Measurements from ENCODE around the gene SHANK1.
"Not testable (repeated sequence)": the region's sequence is repeated elsewhere in the genome, so short reads cannot be mapped to it uniquely, and the experiment has no call there.

Gene SHANK1

DNA sequence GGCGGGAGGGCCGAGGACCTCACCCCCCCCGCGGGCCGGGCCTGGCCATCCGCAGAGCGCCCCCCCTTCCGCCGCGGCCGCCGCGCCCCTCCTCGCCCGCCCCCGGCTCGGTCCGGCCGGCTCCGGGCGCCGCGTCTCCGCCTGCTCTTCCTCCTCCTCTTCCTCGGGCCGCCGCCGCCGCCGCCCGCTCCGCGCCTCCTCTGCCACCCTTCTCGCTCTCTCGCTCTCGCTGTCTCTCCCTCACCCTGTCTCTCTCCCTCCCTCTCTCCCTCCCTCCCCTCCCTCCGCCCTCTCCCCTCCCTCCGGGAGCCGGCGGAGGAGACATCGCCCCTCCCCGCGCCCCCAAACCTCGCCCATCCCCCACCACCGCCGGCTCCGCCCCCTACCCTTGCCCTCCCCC, at the start of gene SHANK1:
Gene SHANK1, minus strand, starts transcription at position 237 of the 400 bp plus-strand sequence. CDS start 2,883 bp downstream, outside the sequence.
- no peak for DNase-seq

DNA sequence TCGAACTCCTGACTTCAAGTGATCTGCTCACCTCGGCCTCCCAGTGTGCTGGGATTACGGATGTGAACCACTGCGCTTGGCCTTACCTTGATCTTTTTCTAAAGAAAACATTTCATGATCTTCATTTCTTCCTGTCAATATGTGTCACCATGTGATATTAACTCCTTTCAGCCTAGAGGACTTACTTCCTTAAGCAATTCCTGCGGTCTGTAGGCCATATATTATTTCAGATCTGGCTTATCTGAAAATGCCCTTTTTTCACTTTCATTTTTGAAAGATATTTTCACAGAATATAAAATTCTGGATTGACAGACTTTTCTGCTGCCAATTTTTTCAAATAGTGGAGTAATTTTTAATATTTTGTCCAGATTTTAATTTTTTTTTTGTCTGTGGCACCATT, 48.7 kb upstream of the SHANK1 start:
- DNase-seq = no peak

DNA sequence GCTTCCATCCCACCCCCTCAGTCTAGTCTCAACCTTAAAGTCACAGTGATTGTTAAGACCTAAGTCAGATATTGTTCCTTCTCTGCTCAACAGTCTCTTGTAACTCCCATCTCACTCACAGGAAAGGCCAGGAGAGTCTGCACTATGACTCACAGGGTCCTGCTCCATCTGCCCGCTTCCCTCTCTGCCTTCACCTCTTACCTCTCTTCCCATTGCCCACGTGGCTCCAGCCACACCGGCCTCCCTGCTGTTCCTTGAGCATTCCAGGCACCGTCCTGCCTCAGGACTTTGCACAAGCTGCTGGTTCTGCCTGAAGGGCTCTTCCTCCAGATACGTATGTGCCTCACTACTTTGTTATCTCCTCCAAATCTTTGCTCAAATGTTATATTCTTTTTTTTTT, 47.7 kb upstream of the SHANK1 start:
- DNase-seq = not testable (repeated sequence)

DNA sequence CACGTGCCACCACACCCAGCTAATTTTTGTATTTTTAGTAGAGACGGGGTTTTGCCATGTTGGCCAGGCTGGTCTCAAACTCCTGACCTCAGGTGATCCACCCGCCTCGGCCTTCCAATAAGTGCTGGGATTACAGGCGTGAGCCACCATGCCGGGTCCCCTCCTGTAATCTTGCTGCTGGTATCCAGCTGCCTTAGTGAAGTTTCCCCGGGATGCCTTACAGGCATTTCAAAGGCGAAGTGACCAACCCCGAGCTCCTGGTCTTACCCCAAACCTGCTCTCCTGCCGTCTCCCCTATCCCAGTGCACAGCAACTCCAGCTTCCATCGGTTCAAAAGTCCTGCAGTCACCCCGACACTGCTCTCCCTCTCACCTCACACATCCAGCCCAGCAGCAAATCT, 47.1 kb upstream of the SHANK1 start:
- not testable (repeated sequence) for DNase-seq

DNA sequence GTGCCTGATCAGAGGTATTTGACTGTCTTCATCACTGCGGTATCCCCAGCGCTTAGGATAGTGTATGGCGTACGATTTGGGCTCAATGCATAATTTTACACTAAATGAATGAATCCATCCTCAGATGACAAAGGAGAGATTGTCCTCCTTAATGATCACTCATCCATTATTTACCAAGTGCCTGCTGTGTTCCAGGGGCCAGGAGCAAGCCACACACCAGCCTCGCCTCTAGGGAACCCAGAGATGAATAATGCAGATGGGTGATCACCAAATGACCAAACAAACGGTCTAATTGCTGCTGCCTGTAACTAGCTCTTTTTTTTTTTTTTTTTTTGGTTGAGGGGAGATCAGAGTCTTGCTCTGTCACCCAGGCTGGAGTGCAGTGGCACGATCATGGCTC, 44.8 kb upstream of the SHANK1 start:
- DNase-seq = no peak

DNA sequence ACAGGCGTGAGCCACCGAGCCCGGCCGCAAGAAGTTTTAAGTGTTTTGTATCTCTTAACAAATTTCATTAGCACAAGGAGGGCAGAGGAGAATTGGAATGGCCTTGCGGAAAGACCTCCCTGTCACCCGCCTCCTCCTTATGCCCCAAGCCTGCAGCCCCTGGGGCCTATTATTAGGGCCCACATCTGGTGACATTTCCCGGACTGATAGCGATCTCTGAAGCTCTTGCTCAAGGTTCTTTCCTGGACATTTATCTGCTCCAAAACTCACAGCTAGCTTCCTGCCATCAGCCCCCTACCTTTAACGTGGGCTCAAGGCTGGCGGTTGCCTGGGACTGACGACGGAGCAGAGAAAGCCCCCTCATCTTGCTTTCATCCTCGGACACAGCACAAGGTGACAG, 43.9 kb upstream of the SHANK1 start:
- DNase-seq = not testable (repeated sequence)

DNA sequence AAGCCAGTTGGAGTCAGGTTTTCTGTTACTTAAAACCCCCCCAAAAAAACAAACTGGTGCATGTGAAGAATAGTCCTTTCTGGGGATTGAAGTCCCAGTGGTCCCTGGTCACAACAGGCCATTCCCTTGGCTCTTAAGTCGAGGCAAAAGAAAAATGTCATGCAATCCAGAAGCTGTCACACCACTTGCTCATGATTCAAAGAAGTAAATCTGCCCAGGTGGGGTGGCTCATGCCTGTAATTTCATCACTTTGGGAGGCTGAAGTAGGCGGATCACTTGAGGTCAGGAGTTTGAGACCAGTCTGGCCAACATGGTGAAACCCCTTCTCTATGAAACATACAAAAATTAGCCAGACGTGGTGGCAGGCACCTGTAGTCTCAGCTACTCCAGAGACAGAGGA, 41.9 kb upstream of the SHANK1 start:
- DNase-seq = not testable (repeated sequence)

DNA sequence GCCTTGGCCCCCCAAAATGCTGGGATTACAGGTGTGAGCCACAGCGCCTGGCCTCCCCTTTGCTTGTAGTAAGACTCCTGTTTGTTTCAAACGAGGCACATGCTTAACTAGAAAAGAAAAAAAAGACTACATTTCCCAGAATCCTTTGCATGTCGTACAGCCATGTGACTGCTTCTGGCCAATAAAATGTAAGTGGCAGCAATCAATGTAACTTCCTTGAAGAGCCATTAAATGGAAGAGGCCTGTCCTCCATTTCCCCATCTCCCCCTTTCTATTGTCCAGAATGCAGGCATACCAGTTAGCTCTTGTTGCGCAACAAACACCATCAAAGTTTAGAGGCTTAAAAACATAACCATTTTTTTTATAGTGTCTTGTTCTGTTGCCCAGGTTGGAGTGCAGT, 40.3 kb upstream of the SHANK1 start:
- DNase-seq = no peak

DNA sequence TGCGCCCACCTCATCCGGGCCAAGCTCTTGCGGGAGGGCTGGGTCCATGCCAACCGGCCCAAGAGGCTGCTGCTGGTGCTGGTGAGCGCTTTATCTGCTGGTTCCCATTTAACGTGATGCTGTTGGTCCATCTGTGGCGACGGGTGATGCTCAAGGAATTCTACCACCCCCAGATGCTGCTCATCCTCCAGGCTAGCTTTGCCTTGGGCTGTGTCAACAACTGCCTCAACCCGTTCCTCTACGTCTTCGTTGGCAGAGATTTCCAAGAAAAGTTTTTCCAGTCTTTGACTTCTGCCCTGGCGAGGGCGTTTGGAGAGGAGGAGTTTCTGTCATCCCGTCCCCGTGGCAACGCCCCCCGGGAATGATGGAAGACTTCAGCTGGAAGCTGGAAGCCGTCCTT, 39.5 kb upstream of the SHANK1 start:
- DNase-seq = not testable (repeated sequence)

DNA sequence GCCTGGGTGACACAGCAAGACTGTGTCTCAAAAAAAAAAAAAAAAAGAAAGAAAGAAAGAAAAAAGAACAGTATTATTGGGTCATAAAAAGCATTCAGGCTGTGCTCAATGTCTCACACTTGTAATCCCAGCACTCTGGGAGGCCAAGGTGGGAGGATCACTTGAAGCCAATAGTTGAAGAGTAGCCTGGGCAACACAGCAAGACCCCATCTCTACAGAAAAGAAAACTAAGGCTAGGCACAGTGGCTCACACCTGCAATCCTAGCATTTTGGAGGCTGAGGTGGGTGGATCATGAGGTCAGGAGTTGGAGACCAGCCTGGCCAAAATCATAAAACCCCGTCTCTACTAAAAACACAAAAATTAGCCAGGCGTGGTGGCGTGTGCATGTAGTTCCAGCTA, 38.0 kb upstream of the SHANK1 start:
- DNase-seq = not testable (repeated sequence)

DNA sequence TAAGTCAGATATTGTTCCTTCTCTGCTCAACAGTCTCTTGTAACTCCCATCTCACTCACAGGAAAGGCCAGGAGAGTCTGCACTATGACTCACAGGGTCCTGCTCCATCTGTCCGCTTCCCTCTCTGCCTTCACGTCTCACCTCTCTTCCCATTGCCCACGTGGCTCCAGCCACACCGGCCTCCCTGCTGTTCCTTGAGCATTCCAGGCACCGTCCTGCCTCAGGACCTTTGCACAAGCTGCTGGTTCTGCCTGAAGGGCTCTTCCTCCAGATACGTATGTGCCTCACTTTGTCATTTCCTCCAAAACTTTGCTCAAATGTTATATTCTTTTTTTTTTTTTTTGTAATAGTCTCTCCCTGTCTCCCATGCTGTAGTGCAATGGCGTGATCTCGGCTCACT, 36.6 kb upstream of the SHANK1 start:
- DNase-seq = not testable (repeated sequence)

DNA sequence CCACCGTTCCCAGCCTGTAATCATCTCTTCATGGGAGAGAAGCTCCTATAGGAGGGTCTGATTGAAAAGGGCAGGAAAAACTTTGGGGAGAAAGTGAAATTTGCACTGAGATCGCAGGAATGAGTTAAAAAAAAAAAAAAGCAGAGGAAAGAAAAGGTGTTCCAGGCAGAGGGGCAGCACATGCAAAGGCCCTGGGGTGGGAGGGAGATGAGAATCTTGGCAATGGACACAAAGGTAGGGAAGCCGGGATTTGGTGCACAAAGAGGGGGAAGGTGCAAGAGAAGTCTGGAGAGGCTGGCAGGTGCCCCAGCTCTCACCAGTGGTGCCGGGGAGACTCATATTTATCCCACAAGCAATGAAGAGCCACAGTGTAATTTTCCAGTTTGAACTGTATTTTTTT, 34.3 kb upstream of the SHANK1 start:
- DNase-seq = no peak

DNA sequence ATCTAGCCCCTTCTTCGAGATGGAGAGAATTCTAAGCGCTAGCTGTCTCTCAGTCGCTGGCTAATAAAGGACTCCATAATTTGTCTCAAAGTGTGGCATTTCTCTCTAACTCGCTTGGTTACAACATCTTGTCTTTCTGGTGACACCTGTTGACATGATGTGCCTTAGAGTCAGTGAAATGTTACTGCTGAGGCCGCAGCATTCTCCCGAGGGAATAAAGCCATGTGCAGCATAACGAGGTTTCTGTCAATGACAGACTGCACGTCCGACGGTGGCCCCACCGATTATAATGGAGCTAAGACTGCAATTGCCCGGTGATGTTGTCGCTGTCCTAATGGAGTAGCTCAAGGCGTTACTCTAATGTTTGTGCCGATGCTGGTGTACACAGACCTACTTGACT, 30.4 kb upstream of the SHANK1 start:
- DNase-seq = no peak

DNA sequence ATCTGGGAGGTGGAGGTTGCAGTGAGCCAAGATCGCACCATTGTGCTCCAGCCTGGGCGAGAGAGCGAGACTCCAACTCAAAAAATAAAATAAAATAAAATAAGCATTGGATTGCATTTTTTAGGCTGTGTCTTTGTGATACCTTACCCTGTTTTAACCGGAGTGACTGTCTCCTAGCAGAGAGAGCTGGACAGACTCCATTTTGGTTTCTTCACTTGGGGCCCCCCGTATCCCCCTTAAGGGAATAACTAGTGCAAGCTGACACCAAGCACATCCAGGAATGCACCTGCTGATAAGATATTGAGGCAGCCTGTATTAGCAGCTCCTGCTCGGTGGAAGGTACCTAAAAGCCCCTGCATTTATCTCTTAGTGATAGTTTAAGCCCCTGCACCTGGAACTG, 29.9 kb upstream of the SHANK1 start:
- DNase-seq = no peak

DNA sequence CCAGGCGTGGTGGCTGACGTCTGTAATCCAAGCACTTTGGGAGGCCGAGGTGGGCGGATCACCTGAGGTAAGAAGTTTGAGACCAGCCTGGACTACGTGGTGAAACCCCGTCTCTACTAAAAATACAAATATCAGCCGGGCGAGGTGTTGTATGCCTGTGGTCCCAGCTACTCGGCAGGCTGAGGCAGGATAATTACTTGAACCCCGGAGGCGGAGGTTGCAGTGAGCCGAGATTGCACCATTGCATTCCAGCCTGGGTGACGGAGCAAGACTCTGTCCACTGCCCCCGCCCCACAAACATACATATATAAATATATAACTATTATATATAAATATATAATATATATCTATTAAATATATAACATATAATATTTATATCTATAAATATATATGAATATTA, 27.5 kb upstream of the SHANK1 start:
- DNase-seq = not testable (repeated sequence)

DNA sequence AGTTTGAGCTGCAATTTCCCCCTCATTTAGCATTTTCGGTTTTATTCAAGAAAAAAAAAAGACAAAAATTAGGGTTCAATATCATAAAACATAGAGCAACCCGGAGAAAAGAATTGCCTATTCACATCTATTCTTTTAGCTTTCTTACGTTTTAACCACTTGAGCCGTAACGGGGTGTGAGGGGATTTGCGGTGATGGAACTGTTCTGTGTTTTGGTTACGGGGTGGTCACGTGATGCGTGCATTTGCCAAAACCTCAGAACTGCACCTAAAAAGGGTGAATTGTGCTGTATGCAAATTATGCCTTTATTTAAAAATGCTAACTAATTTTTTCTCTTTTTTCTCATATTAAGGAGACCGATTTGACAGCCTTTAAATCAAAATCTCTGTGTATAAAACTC, 25.6 kb upstream of the SHANK1 start:
- DNase-seq = no peak

DNA sequence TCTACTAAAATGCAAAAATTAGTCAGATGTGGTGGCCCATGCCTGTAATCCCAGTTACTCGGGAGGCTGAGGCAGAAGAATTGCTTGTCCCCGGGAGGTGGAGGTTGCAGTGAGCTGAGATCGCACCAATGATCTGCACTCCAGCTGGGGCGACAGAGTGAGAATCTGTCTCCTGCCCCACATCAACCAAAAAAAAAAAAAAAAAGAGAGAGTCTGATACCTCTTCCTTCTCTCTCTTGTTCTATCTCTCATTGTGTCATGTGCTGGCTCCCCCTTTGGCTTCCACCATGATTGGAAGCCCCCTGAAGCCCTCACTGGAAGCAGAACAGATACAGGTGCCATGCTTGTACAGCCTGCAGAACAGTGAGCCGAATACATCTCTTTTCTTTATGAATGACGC, 23.9 kb upstream of the SHANK1 start:
- DNase-seq = no peak

DNA sequence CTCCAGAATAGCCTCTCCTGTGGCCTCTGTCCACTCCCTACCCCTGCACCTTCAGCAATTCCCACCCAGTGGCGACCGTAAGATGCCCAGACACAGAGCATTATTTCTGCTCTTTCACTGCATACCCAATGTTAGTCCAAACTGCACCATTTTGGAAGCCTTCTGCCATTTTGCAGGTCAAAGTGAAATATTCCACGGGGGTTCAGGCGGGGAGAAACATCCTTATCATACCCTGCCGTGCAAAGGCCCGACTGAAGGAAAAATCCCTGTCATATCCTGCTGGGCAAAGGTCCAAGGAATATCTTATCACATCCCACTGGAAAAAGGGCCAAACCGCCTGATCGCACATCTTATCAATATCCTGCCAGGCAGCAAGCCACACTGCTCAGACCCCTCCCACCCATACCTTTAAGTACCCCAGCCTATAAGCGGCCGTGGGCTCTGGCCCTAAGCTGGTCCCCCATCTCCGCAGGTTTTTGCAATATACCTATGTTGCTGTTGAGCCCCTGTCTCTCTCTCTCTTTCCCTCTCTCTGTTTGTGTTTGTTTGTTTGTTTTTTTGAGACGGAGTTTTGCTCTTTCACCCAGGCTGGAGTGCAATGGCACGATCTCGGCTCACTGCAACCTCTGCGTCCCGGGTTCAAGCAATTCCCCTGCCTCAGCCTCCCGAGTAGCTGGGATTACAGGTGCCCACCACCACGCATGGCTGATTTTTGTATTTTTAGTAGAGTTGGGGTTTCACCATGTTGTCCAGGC, 21.8 kb upstream of the SHANK1 start:
- DNase-seq = no peak

DNA sequence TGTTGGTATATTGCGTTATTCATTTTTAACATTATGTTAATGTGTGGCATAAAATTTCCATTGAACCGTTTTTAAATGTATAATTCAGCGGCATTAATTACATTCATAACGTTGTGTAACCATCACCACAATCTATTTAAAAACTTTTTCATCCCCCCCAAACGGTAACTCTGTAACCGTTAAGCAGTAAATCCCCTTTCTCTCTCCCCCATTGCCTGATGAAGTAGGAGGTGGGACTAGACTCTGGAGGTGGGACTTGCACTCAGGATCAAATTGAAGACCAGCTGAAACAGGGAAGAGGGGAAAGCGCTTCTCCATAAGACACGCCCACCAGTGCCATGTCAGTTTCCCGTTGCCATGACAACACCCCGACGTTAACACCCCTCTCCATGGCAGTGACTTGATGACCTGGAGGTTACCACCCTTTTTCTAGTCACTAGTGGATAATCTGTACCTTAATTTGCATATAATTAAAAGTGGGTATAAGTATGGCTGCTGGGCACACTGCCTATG, 20.4 kb upstream of the SHANK1 start:
- no peak for DNase-seq

DNA sequence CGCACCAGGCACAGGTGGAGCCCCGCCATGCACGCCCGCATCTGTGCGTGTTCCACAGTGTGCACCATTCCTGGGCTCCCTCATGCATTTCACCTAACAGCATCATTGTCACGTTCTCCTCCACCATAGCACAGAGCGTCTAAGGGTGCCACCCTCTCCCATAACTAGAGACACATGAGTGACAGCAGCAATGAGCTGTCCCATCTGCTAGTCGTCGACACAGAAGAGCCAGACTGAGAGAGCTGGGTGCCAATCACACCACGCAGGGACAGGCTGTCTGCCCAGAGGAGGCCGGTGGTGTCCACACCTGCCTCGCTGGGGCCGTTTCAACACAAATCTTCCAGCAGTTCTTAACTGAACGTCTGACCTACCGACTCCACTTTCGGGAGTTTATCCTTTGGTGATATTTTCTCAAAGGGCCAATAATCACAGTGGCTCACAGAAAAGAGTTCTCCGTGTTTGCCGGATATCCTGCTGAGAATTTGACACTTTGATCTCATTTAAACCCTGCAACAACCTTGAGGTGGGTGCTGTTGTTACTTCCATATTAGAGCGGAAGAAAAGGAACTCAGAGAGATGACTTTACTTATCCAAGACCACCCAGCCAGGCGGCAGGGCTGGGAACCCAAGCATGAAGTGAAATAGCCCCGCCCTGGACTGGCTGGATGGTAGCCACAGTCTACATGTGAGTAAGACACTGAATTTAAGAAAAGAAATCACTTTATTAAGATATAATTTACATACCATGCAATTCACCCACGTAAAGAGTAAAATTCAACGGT, 19.7 kb upstream of the SHANK1 start:
- no peak for DNase-seq

DNA sequence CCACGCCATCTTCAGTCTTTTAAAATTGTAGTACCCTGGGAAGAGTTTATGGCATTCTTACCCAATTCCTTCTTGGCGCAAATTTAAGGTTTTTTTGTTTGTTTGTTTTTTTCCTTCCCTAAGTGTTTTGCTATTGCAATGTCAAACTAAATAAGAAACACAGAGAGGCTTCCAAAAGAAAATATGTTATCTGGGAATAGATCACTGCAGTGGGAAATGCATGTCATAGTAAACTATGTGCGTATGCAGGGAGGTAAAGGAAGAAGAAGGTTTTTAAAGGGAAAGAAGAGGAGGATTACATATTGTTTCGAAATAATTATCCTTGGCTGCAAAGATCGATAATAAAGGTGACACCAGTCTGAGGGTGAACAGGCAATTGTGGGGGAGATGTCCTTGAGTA, 16.7 kb upstream of the SHANK1 start:
- DNase-seq = no peak

DNA sequence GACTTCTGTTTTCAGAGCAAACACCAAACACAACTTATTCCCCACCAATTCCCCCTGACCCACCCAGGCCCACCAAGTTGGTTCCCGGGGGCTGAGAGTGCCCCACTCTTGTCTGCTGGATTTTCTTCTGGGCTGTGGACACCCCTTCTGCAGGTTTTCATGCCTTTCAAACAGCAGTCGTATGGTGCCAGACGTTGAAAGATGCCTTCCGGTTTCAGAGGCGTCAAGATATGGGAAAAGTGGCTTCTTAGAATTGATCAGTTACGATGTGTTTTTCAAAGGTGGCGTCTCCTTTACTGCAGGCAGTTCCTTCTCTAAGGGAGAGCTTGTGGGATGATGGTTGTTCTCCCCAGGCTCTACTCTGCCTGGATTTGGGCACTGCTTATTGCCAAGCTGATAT, 16.3 kb upstream of the SHANK1 start:
- no peak for DNase-seq

DNA sequence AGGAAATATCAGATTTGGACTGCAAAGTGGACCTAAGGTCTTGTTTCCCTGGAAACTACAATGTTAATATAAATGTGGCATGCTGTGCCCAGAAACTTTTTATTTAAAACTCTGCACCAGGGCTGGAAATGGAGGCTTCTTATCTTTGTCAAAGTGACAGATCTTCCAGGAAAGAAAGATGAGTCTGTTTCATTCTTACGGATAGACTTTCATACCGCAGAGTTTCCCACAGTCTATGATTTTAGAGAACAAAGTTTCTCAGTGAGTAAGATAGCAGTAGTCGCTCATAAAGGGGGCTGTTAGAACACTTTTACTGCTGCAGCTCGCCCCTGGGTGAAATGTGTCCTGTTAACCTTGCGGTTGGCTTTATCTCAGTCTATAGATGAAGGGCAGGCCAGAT, 10.3 kb upstream of the SHANK1 start:
- no peak for DNase-seq

DNA sequence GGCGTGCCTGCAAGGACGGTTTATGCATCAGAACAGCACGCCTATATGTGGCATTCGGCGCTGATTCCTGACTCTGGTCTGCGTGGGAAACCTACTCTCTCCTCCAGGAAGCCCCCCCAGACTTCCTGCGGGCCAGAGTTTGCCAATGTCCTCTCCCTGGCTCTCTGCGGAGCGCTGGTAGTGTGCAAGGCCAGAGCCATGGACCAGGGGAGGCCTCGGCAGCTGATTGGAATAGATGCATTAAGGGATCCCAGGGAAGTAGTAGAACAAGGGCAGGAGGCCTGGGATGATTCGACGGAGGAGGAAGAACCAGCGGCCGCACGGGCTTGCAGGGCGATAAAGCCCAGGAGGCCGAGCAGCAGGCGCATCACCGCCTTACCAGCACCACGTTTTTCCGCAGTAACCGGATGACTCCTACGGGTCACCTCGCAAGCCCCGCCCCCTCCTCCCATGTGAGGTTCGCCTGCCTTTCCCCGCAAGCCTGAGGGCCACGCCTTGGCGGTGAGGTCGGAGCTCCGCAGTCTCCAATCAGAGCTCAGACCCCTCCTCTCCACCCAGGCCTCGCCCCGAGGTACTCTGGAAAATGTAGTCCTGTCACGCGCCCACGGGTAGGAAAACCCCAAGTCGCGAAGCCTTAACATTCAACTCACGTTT, 8.6 kb upstream of the SHANK1 start:
- no peak for DNase-seq

Measured in NCI-H187 treated with DMSO at 0.1 percent for 48 hours (cell line).